GM23248 (cell line): ENCODE results near the gene ERP27.

ENCODE experiments used
- EZH2 ChIP-seq: fragments of 200-600 bp; sonication (generic); IDR thresholded peaks from 2 replicates; pipeline ENCODE4 v1.6.1; 2018; ENCODE audit warnings: antibody characterized with exemption, mild to moderate bottlenecking; ENCODE audit not compliant: insufficient read depth, poor library complexity, severe bottlenecking
- EZH2phosphoT487 ChIP-seq: fragments of 200-600 bp; sonication (generic); IDR thresholded peaks from 2 replicates; pipeline ENCODE4 v1.6.1; 2018; ENCODE audit warnings: antibody characterized with exemption, moderate library complexity, mild to moderate bottlenecking, low read depth; ENCODE audit not compliant: insufficient read depth

GRCh38 chr12:14958361-14959125 lies 20.2 kb upstream of the ERP27 start:
- TF ChIP-seq EZH2, result no peak
- TF ChIP-seq EZH2phosphoT487, result no peak
